Colon (tissue), 2 donors: Measurements from ENCODE around the gene C10orf90.

Experiments used
- FAIRE-seq: peaks from 2 replicates; lab custom pipeline; 2012; peaks lifted over from hg19 to GRCh38; lab: Jason Lieb, UNC
- donor health status: control.
- donor health status: control.

Gene C10orf90

GRCh38 chr10:126634347-126634746 is 36.1 kb downstream of the C10orf90 start:
- no peak for FAIRE-seq

- no peak for FAIRE-seq
These were observed 37.8 kb downstream of the C10orf90 start for GRCh38 chr10:126632705-126633104.

- no peak for FAIRE-seq
These were observed 40.4 kb downstream of the C10orf90 start for GRCh38 chr10:126629925-126630624.

DNA sequence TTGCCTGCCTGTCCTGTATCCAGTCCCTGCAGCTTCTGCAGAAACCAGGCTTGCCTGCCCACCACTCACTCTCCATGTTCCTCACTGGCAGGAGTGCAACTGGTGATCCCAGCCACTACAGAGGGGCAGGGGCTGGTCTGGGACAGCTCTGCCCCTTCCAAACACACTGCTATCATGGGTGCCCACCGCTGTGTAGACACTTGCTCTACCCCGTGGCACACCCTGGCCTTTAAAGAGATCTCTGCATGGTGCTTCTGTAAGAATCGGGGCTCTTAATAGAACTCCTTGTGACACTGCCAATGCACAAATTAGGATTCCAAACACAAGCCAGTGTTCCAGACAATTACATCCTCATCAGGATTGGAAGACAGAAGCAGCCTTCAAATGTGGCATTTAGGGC is 41.7 kb downstream of the C10orf90 start:
- FAIRE-seq = no peak

GRCh38 chr10:126621846-126622245 is 48.6 kb downstream of the C10orf90 start:
- FAIRE-seq = no peak

- no peak for FAIRE-seq
These were observed 52.0 kb downstream of the C10orf90 start for GRCh38 chr10:126618466-126618865.

DNA sequence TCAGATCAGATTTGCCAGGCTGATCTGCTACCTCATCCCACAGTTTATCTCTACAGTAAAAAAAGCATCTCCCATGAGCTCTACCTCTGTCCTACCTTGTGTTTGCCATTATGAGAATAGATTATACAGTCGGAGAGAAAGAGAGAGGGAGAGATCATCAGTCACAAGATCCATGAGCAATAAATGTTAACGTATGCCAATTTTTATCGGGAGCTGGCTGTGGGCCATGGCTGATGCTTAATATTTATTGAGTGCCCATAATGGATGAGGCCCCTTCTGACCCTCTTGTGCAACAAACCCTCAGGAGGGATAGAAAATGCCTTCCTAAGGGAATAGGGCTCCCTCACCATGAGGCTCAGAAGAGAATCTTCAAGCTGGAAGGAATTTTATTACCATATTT is 52.8 kb downstream of the C10orf90 start:
- no peak for FAIRE-seq

DNA sequence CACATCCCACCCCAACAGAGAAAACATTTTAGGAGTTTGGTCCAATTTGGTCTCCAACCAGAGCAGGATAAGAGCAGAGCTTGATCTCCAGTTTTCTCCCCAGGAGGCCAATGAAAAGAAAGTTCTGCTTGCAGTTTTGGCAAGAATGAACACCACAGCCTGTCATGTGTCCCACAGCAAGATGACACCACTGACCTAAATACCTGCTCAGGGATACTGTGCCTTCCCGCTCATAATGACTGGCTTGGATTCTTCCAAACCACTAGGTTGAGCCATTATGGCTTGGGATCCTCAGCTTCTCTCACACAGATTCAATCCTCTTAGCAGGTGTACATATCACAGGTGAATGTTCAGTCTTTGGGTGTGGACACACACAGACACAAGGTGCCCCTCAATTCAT is 53.3 kb downstream of the C10orf90 start:
- no peak for FAIRE-seq

DNA sequence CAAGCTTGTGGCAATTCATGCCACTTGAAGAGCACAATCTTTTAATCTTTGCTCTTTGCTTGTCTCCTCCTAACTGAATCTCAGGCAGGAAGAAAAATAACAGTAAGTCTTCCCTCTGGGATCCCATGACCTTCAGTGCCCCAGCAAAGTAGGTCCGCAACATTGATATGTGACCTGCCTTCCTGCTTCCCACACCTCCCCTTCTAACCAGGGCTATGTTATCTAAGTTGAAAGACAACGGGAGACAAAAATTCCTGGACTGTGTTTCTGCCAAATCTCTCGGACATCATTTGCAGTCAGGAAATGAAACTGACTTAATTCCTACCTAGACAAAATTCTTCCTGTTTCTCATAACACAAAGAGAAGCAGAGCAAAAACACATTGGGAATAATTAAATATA is 53.8 kb downstream of the C10orf90 start:
- FAIRE-seq = no peak

- no peak for FAIRE-seq
These were observed 59.2 kb downstream of the C10orf90 start for GRCh38 chr10:126611303-126611702.

GRCh38 chr10:126609566-126609965 is 60.9 kb downstream of the C10orf90 start:
- FAIRE-seq = no peak

GRCh38 chr10:126599949-126600682 is 70.4 kb downstream of the C10orf90 start:
- FAIRE-seq = no peak

GRCh38 chr10:126598009-126598408 is 72.5 kb downstream of the C10orf90 start:
- no peak for FAIRE-seq

GRCh38 chr10:126597211-126597610 is 73.3 kb downstream of the C10orf90 start:
- no peak for FAIRE-seq

- FAIRE-seq = no peak
These were observed 73.9 kb downstream of the C10orf90 start for GRCh38 chr10:126596472-126597016.

GRCh38 chr10:126595160-126595559 is 75.3 kb downstream of the C10orf90 start:
- no peak for FAIRE-seq

GRCh38 chr10:126593968-126594701 is 76.4 kb downstream of the C10orf90 start:
- no peak for FAIRE-seq

DNA sequence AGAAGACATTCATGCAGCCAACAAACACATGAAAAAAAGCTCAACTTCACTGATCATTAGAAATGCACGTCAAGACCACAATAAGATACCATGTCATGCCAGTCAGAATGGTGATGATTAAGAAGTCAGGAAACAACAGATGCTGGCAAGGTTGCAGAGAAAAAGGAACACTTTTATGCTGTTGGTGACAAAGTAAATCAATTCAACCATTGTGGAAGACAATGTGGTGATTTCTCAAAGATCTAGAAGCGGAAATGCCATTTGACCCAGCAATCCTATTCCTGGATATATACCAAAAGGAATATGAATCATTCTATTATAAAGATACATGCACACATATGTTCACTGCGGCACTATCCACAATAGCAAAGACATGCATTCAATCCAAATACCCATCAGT is 77.6 kb downstream of the C10orf90 start:
- FAIRE-seq = no peak

- no peak for FAIRE-seq
These were observed 82.5 kb downstream of the C10orf90 start for GRCh38 chr10:126588024-126588423.

GRCh38 chr10:126586878-126587277 is 83.6 kb downstream of the C10orf90 start:
- no peak for FAIRE-seq

GRCh38 chr10:126586128-126586527 is 84.4 kb downstream of the C10orf90 start:
- FAIRE-seq = no peak

DNA sequence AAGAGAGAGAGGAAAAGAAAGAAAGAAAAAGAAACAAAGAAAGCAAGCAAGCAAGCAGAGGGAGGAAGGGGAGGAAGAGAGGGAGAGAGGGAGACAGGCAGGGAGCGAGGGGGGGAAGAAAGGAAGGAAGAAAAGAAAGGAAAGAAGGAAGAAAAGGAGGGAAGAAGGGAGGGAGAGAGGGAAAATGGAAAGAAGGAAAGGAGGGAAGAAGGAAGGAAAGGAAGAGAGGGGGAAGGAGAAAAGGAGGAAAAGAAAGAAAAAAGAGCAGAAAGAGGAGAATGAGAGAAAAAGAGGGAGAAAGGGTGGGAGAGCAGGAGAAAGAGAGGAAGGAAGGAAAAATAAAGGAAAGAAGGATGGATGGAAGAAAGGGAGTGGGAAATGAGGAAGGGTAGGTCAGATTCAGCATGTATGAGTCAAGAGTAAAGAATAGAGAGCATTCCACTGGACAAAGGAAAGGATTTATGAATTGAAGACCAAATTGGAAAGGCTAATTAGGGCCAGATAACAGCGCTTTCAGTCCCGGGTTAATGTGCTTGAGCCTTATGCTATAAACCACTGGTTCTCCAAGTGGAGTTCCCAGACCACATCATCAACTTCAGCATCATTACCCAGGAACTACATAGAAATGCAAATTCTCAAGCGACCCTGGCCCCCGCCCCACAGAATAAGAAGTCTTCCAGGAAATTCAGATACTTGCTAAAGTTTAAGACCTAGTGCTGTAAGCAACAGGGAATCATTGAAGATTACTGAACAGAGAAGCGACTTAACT is 85.1 kb downstream of the C10orf90 start:
- FAIRE-seq = no peak
